ENCODE results near the gene C14orf180.

Gene C14orf180

GRCh38 chr14:104587641-104588040, 8.1 kb downstream of the C14orf180 start:
- Mint-ChIP-seq H3K9me3 (no peaks in the 10 kb centered on the region), H3K27me3 (ENCODE audit: low read depth, poor library complexity) (peaks cover 10% of the 10 kb centered on the region), H3K27ac (no peak overlapping the region), H3K36me3 (ENCODE audit: low read depth) (no peaks in the 10 kb centered on the region), H3K4me3 (no peak overlapping the region), H3K4me1 (peaks cover 53% of the 10 kb centered on the region)
- DNase-seq, result peak; percentile 43
- TF ChIP-seq, protein P1, sequence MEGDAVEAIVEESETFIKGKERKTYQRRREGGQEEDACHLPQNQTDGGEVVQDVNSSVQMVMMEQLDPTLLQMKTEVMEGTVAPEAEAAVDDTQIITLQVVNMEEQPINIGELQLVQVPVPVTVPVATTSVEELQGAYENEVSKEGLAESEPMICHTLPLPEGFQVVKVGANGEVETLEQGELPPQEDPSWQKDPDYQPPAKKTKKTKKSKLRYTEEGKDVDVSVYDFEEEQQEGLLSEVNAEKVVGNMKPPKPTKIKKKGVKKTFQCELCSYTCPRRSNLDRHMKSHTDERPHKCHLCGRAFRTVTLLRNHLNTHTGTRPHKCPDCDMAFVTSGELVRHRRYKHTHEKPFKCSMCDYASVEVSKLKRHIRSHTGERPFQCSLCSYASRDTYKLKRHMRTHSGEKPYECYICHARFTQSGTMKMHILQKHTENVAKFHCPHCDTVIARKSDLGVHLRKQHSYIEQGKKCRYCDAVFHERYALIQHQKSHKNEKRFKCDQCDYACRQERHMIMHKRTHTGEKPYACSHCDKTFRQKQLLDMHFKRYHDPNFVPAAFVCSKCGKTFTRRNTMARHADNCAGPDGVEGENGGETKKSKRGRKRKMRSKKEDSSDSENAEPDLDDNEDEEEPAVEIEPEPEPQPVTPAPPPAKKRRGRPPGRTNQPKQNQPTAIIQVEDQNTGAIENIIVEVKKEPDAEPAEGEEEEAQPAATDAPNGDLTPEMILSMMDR (IDR thresholded peaks at IDR 0.05), result no peak

DNA sequence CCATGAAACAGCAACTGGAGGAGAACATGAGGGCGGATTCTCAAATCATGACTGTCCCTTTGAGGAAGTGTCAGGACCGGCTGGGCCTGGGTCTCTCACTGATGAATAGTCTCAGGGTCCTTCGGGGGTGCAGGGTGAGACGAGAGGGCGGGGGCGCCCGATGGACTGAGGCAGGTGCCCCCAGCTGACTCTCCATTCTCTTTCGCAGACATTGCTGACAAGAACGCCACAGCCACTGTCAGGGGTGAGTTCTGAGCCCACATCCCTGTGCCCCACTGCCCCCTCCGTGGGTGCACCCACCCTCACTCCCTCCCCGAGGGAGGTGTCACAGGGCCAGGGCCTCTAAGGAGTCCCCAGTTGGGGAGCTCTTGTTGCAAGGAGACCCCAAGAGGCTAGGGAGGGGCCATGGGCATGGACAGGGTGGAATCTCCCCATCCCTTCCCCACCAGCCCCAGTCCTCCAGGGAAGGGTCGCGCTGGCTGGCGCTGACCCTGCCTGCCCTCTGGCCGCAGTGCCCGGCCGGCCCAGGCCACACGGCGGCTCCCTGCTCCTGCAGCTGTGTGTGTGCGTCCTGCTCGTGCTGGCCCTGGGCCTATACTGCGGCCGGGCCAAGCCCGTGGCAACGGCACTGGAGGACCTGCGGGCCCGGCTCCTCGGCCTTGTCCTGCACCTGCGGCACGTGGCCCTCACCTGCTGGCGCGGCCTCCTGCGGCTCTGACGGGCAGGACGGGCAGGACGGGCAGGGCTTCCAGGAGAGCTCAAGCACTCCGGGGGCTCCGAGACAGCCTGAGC, 8.7 kb downstream of the C14orf180 start:
- Mint-ChIP-seq H3K4me1 (peaks cover 47% of the 10 kb centered on the region), H3K9me3 (no peaks in the 10 kb centered on the region), H3K36me3 (ENCODE audit: low read depth) (no peaks in the 10 kb centered on the region), H3K27me3 (ENCODE audit: low read depth, poor library complexity) (peaks cover 10% of the 10 kb centered on the region), H3K27ac (no peak overlapping the region), H3K4me3 (no peak overlapping the region)
- no peak for DNase-seq
- TF ChIP-seq, protein P1 (IDR thresholded peaks at IDR 0.05), result no peak

DNA sequence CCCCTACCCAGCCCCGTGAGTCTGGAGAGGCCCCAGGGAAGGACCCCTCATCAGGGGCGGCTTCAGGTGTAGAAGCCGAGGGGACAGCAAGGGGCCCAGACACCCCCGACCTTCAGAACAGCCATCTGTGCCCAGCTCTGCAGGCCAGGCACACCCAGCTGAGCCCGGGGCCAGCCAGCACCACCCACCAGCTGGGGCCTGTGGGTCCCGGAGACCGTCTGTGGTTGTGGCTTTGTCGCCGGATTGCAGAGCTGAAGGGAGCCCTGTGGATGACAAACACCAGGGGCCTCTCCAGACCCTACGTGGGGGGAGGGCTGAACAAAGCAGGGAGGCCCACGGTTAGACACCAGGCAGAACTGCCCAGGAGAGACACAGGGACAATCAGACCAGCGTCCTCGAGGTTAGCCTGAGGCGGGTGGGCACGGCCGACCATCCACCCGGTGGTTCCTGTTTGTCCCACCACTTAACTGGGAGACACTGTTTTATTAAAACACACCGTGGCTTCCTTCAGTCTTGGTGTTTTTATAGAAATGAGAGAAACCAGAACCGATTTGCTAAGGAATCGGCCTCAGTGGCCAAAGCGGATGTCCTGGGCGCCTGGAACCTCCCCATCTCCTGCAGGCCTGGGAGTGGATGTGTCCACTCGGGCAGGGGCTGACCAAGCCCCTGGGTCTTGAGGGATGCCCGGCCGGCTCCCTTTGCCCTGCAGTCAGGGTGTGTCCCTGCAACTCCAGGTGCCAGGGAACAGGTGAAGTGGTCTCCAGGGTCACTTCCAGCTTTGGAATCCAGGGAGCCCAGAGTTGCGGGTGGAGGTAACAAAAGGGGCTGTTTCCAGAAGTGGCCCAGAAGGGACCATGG, 10.0 kb downstream of the C14orf180 start:
- no peaks in the 10 kb centered on the region for H3K36me3 Mint-ChIP-seq (ENCODE audit: low read depth)
- DNase-seq, result no peak
- no peaks in the 10 kb centered on the region for H3K9me3 Mint-ChIP-seq
- H3K27ac Mint-ChIP-seq, result no peak overlapping the region
- peaks cover 11% of the 10 kb centered on the region for H3K27me3 Mint-ChIP-seq (ENCODE audit: low read depth, poor library complexity)
- TF ChIP-seq, protein P1 (IDR thresholded peaks at IDR 0.05), result no peak
- peaks cover 45% of the 10 kb centered on the region for H3K4me1 Mint-ChIP-seq
- H3K4me3 Mint-ChIP-seq, result no peak overlapping the region

- peaks cover 16% of the 10 kb centered on the region for H3K27me3 Mint-ChIP-seq (ENCODE audit: low read depth, poor library complexity)
- no peaks in the 10 kb centered on the region for H3K9me3 Mint-ChIP-seq
- DNase-seq, result no peak
- H3K4me1 Mint-ChIP-seq, result peaks cover 40% of the 10 kb centered on the region
- H3K4me3 Mint-ChIP-seq, result no peak overlapping the region
- TF ChIP-seq, protein P1 (IDR thresholded peaks at IDR 0.05), result no peak
- no peak overlapping the region for H3K27ac Mint-ChIP-seq
- H3K36me3 Mint-ChIP-seq (ENCODE audit: low read depth), result no peaks in the 10 kb centered on the region
These were observed 10.8 kb downstream of the C14orf180 start for GRCh38 chr14:104590240-104590965.

DNA sequence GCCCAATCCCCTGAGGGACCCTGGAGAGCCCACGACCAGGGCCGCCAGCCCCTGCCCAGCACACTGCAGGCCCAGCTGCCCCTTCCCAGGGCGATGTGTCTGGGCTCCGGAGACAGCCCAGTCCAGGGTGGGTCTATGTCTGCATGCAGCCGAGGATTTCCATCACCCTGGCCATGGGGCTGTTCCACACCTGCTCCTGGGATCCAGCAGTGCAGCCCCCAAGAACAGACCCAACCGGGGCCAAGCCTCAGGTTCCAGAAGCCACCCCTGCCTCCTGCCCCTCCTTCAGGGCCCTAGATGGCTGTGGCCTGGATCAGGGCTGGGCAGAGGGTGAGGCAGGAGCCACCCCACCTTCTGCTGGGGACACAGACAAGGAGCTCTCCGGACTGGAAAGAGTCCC, 11.5 kb downstream of the C14orf180 start:
- H3K27ac Mint-ChIP-seq, result no peak overlapping the region
- H3K27me3 Mint-ChIP-seq (ENCODE audit: low read depth, poor library complexity), result peaks cover 16% of the 10 kb centered on the region
- no peaks in the 10 kb centered on the region for H3K9me3 Mint-ChIP-seq
- DNase-seq, result no peak
- TF ChIP-seq, protein P1 (IDR thresholded peaks at IDR 0.05), result no peak
- H3K4me1 Mint-ChIP-seq, result peaks cover 33% of the 10 kb centered on the region
- H3K36me3 Mint-ChIP-seq (ENCODE audit: low read depth), result no peaks in the 10 kb centered on the region
- no peak overlapping the region for H3K4me3 Mint-ChIP-seq

All from nephron progenitor cell (in vitro differentiated cells).